OCI-LY1 (cell line): ENCODE data around the gene NR1H3.

Source experiments
- CTCF ChIP-seq: fragments of 200-600 bp; sonication (generic), shearing (Covaris generic); IDR thresholded peaks from 2 replicates; pipeline ENCODE4 v1.5.1; 2017; ENCODE audit warnings: mild to moderate bottlenecking, antibody characterized with exemption, low read length, moderate library complexity, mixed read lengths
- EZH2 ChIP-seq: fragments of 200-600 bp; sonication (generic), shearing (Covaris generic); IDR thresholded peaks from 2 replicates; pipeline ENCODE4 v1.8.0; 2017; ENCODE audit warnings: borderline replicate concordance, mixed run types, mild to moderate bottlenecking, antibody characterized with exemption, low read length, moderate library complexity, mixed read lengths

- TF ChIP-seq CTCF, result no peak
- no peak for TF ChIP-seq EZH2
Measured at GRCh38 chr11:47276923-47277322, 19.1 kb downstream of the NR1H3 start.
